PFSK-1 (cell line): Measurements from ENCODE around the gene HLA-E.

Experiments used
- FOXP2 ChIP-seq: optimal IDR thresholded peaks from 2 replicates; pipeline ENCODE3; 2011; ENCODE audit warnings: borderline replicate concordance, control low read depth, inconsistent platforms; ENCODE audit not compliant: insufficient read depth; ENCODE audit errors: extremely low read length, extremely low read depth
- POLR2AphosphoS5 ChIP-seq: IDR thresholded peaks from 2 replicates; pipeline ENCODE4 v1.6.1; 2012; ENCODE audit warnings: low read depth, mild to moderate bottlenecking, control low read depth, low read length, moderate library complexity
- REST ChIP-seq, 2 experiments: IDR thresholded peaks; 2 replicates each; pipeline versions ENCODE4 v1.6.1 to v1.8.0; 2011 to 2012; ENCODE audit warnings: low read depth in 2 of 2, low read length in 2 of 2, control low read depth in 1 of 2, inconsistent platforms in 1 of 2, mild to moderate bottlenecking in 1 of 2, moderate library complexity in 1 of 2; ENCODE audit not compliant: insufficient read depth in 1 of 2
- SIN3A ChIP-seq: IDR thresholded peaks from 2 replicates; pipeline ENCODE4 v1.6.1; 2012; ENCODE audit warnings: mild to moderate bottlenecking, low read length, moderate library complexity, borderline replicate concordance; ENCODE audit not compliant: insufficient read depth
- TAF1 ChIP-seq: IDR thresholded peaks from 2 replicates; pipeline ENCODE4 v1.6.1; 2012; ENCODE audit warnings: low read length, control low read depth, borderline replicate concordance; ENCODE audit not compliant: insufficient read depth

Gene HLA-E

DNA sequence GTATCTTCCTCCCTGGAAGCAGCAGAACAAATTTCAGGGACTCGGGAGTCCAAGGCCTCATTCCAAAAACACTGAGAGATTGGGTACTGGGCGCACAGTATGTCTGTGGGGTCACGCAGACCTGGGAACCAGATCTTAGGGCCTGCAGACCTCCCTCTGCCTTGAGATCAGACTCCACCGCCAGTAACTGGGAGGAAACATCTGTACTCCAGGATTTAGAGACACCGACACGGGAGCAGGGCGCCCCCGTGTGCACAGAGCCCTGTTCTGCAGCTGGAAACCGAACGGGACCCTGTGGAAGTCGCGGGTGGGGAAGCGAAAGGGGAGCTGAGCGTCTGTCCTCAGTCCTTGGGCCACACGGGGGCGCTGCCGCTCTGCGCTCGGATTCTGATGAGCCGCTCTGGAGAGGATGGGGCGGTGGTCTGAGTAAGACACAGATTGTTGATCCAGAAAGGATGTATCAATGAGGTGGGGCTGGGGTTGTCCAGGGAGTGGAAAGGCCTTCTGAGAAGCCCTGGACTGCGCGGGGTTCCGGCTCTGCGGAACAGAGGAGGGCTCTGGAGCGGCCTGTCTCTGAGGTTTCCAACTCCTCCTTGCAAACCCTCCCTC lies 35.7 kb upstream of the HLA-E start:
- no peak for TF ChIP-seq REST (IDR thresholded peaks at IDR 0.05; ENCODE audit: insufficient read depth in 1 of 2, low read depth in 2 of 2, low read length in 2 of 2)

DNA sequence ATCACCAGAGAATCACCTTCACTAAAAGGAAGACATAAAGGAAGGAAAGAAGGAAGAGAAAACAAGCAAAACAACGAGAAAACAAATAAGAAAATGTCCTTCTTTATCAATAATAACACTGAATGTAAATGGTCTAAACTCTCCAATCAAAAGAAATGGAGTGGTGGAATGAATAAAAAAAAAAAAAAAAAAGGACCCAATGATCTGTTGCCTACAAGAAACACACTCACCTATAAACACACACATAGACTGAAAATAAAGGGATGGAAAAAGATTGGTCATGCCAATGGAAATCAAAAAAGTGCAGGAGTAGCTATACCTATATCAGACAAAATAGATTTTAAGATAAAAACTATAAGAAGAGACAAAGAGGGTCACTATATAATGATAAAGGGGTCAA lies 30.2 kb upstream of the HLA-E start:
- TF ChIP-seq REST (IDR thresholded peaks at IDR 0.05; ENCODE audit: insufficient read depth in 1 of 2, low read depth in 2 of 2, low read length in 2 of 2) (no peak), TAF1 (no peak), SIN3A (no peak), POLR2AphosphoS5 (no peak), FOXP2 (no peak)

GRCh38 chr6:30461055-30461454 lies 28.3 kb upstream of the HLA-E start:
- TF ChIP-seq POLR2AphosphoS5 (no peak), SIN3A (no peak), REST (IDR thresholded peaks at IDR 0.05; ENCODE audit: insufficient read depth in 1 of 2, low read depth in 2 of 2, low read length in 2 of 2) (no peak), TAF1 (no peak), FOXP2 (no peak)

DNA sequence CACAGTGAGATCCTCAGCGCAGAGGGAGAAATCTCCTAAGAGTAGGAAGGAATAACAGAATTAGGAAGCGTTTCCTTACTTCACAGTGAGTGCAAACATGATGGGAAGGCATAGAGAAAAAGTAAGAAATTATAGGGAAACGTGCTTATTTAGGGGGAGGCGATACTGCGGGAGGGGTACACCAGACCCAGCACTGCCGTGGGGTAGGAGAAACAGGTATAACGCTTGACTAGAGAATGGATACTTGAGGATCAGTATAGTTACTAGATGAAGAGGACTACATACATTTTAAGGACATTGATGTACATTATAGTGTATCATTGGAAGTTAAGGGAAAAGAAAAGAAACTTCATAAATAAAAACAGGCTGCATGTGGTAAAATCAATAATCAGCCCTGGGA lies 26.8 kb upstream of the HLA-E start:
- TF ChIP-seq REST (IDR thresholded peaks at IDR 0.05; ENCODE audit: insufficient read depth in 1 of 2, low read depth in 2 of 2, low read length in 2 of 2) = no peak
- TF ChIP-seq POLR2AphosphoS5 = no peak
- TF ChIP-seq FOXP2 = no peak
- no peak for TF ChIP-seq SIN3A
- TF ChIP-seq TAF1 = no peak

GRCh38 chr6:30463242-30463641 lies 26.1 kb upstream of the HLA-E start:
- TF ChIP-seq FOXP2 = no peak
- TF ChIP-seq POLR2AphosphoS5 = no peak
- TF ChIP-seq TAF1 = no peak
- TF ChIP-seq REST (IDR thresholded peaks at IDR 0.05; ENCODE audit: insufficient read depth in 1 of 2, low read depth in 2 of 2, low read length in 2 of 2) = no peak
- TF ChIP-seq SIN3A = no peak
